Natural killer cell treated with Interleukin-12 subunit alpha and Interleukin-12 subunit beta and Interleukin-15 and Interleukin-18, amount 100 ng/mL, for 72 hours (primary cell): ENCODE measurements around the gene TEKTIP1. TPM values are rescaled to one million over a fixed set of nuclear protein-coding genes. Genes with fewer than 3 reads are reported as not detected.
"Not testable (repeated sequence)": the region's sequence is repeated elsewhere in the genome, so short reads cannot be mapped to it uniquely, and the experiment has no call there.

ENCODE experiments used
- ATAC-seq, 2 donors: fragments of 150-1000 bp; cut with Tn5 transposase in 1 of 2; sonication (Bioruptor Pico), chemical (Tn5 transposase) in 1 of 2; 2 replicates each; pipeline ENCODE4 v1.10.0; 2021
- DNase-seq: peaks from one replicate; pipeline ENCODE4 v3.0.0; 2022; ENCODE audit warnings: low spot score
- H3K27ac Mint-ChIP-seq, 2 donors: 1 replicate in 1 of 2; 2 replicates in 1 of 2; pipeline ENCODE4 v1.8.0; 2022; ENCODE audit warnings: mixed read lengths in 2 of 2, mild to moderate bottlenecking in 1 of 2, moderate library complexity in 1 of 2
- H3K27me3 Mint-ChIP-seq, 2 donors: 1 replicate in 1 of 2; 2 replicates in 1 of 2; pipeline ENCODE4 v1.8.0; 2022; ENCODE audit warnings: mixed read lengths in 2 of 2
- H3K36me3 Mint-ChIP-seq: one replicate; pipeline ENCODE4 v1.8.0; 2022; ENCODE audit warnings: mixed read lengths
- H3K4me1 Mint-ChIP-seq, 2 donors: 1 replicate in 1 of 2; 2 replicates in 1 of 2; pipeline ENCODE4 v1.8.0; 2022; ENCODE audit warnings: low read depth in 2 of 2, mixed read lengths in 2 of 2, mild to moderate bottlenecking in 1 of 2
- H3K4me3 Mint-ChIP-seq: one replicate; pipeline ENCODE4 v1.8.0; 2022; ENCODE audit warnings: mixed read lengths
- H3K9me3 Mint-ChIP-seq: 2 replicates; pipeline ENCODE4 v1.8.0; 2022; ENCODE audit warnings: mixed read lengths
- total RNA-seq, 2 donors: library from RNA; stranded (reverse); gene quantifications; one replicate each; pipeline ENCODE4 v1.2.3, GENCODE V29; 2022

Gene TEKTIP1
- total RNA-seq, 2 donors from 2014 or later, result 3.3 to 4.4 TPM

- ATAC-seq (no peak), DNase-seq (no peak)
- Mint-ChIP-seq H3K27ac (no peak overlapping the region), H3K4me3 (no peak overlapping the region), H3K9me3 (no peaks in the 10 kb centered on the region), H3K36me3 (no peaks in the 10 kb centered on the region), H3K4me1 (peaks cover 4 to 15% of the 10 kb centered on the region in 2 donors), H3K27me3 (no peaks in the 10 kb centered on the region)
Measured at GRCh38 chr19:3576696-3577443, 37.9 kb downstream of the TEKTIP1 start.

- Mint-ChIP-seq H3K27ac (no peak overlapping the region), H3K4me3 (no peak overlapping the region), H3K27me3 (no peaks in the 10 kb centered on the region), H3K4me1 (peaks cover 0 to 9% of the 10 kb centered on the region in 2 donors), H3K36me3 (no peaks in the 10 kb centered on the region), H3K9me3 (no peaks in the 10 kb centered on the region)
- no peak for DNase-seq
- ATAC-seq, result no peak
Measured at GRCh38 chr19:3577723-3578344, 38.9 kb downstream of the TEKTIP1 start.

GRCh38 chr19:3578390-3578789 is 39.4 kb downstream of the TEKTIP1 start:
- ATAC-seq, result no peak
- Mint-ChIP-seq H3K9me3 (no peaks in the 10 kb centered on the region), H3K36me3 (no peaks in the 10 kb centered on the region)

GRCh38 chr19:3580156-3580934 is 41.4 kb downstream of the TEKTIP1 start:
- Mint-ChIP-seq H3K27me3 (no peaks in the 10 kb centered on the region), H3K27ac (no peak overlapping the region), H3K4me3 (no peak overlapping the region), H3K36me3 (no peaks in the 10 kb centered on the region), H3K4me1 (peaks cover 0 to under 1% of the 10 kb centered on the region in 2 donors), H3K9me3 (no peaks in the 10 kb centered on the region)
- ATAC-seq (no peak), DNase-seq (no peak)

More at GRCh38 chr19:3578390-3578789, 39.4 kb downstream of the TEKTIP1 start:
- Mint-ChIP-seq H3K4me1 (peaks cover 0 to 9% of the 10 kb centered on the region in 2 donors), H3K4me3 (no peak overlapping the region), H3K27me3 (no peaks in the 10 kb centered on the region), H3K27ac (no peak overlapping the region)
- no peak for DNase-seq

GRCh38 chr19:3581792-3582191 is 42.8 kb downstream of the TEKTIP1 start:
- H3K27me3 Mint-ChIP-seq, DNase-seq, H3K36me3 Mint-ChIP-seq, H3K27ac Mint-ChIP-seq, ATAC-seq, H3K4me3 Mint-ChIP-seq, H3K9me3 Mint-ChIP-seq, H3K4me1 Mint-ChIP-seq: not testable (repeated sequence)

GRCh38 chr19:3584036-3584802 is 45.2 kb downstream of the TEKTIP1 start:
- H3K27me3 Mint-ChIP-seq, H3K9me3 Mint-ChIP-seq, H3K27ac Mint-ChIP-seq, H3K4me1 Mint-ChIP-seq, DNase-seq, H3K4me3 Mint-ChIP-seq, H3K36me3 Mint-ChIP-seq, ATAC-seq: not testable (repeated sequence)

GRCh38 chr19:3585301-3586126 is 46.5 kb downstream of the TEKTIP1 start, which contains the start of gene GIPC3:
GIPC3 (plus strand) TSS chr19:3585478; CDS start chr19:3585598, 120 bp downstream.
- no peak within 1 kb of the TSS for H3K27ac Mint-ChIP-seq
- H3K36me3 Mint-ChIP-seq, result no peaks in the 10 kb centered on the region
- no peaks in the 10 kb centered on the region for H3K9me3 Mint-ChIP-seq
- no peak for DNase-seq
- H3K27me3 Mint-ChIP-seq, result no peaks in the 10 kb centered on the region
- H3K4me1 Mint-ChIP-seq, result no peaks in the 10 kb centered on the region
- no peak within 1 kb of the TSS for H3K4me3 Mint-ChIP-seq
- peak in 1 of 2 donors; percentile 22 for ATAC-seq

GRCh38 chr19:3586127-3586626 is 47.2 kb downstream of the TEKTIP1 start:
- Mint-ChIP-seq H3K4me3 (no peak overlapping the region), H3K27me3 (no peaks in the 10 kb centered on the region), H3K9me3 (no peaks in the 10 kb centered on the region), H3K4me1 (no peaks in the 10 kb centered on the region), H3K36me3 (no peaks in the 10 kb centered on the region), H3K27ac (no peak overlapping the region)
- ATAC-seq (no peak), DNase-seq (no peak)

- Mint-ChIP-seq H3K4me3 (no peak overlapping the region), H3K9me3 (no peaks in the 10 kb centered on the region)
Measured at GRCh38 chr19:3586707-3587346, 47.9 kb downstream of the TEKTIP1 start.

GRCh38 chr19:3589439-3589838 is 50.5 kb downstream of the TEKTIP1 start:
- no peak overlapping the region for H3K4me3 Mint-ChIP-seq
- no peak for ATAC-seq
- no peaks in the 10 kb centered on the region for H3K36me3 Mint-ChIP-seq
- no peak for DNase-seq
- no peak overlapping the region for H3K27ac Mint-ChIP-seq
- no peaks in the 10 kb centered on the region for H3K4me1 Mint-ChIP-seq
- no peaks in the 10 kb centered on the region for H3K27me3 Mint-ChIP-seq
- no peaks in the 10 kb centered on the region for H3K9me3 Mint-ChIP-seq

More at GRCh38 chr19:3586707-3587346, 47.9 kb downstream of the TEKTIP1 start:
- H3K27ac Mint-ChIP-seq, result no peak overlapping the region
- H3K36me3 Mint-ChIP-seq, result no peaks in the 10 kb centered on the region
- no peak for DNase-seq
- no peak for ATAC-seq
- no peaks in the 10 kb centered on the region for H3K4me1 Mint-ChIP-seq
- H3K27me3 Mint-ChIP-seq, result no peaks in the 10 kb centered on the region

- H3K9me3 Mint-ChIP-seq, result no peaks in the 10 kb centered on the region
- H3K4me1 Mint-ChIP-seq, result no peaks in the 10 kb centered on the region
- no peaks in the 10 kb centered on the region for H3K27me3 Mint-ChIP-seq
- DNase-seq (no peak), ATAC-seq (no peak)
- H3K27ac Mint-ChIP-seq, result no peak overlapping the region
- H3K36me3 Mint-ChIP-seq, result no peaks in the 10 kb centered on the region
- no peak overlapping the region for H3K4me3 Mint-ChIP-seq
Measured at GRCh38 chr19:3589949-3590348, 51.0 kb downstream of the TEKTIP1 start.

- H3K4me3 Mint-ChIP-seq, result no peak overlapping the region
- no peaks in the 10 kb centered on the region for H3K9me3 Mint-ChIP-seq
- DNase-seq, result no peak
- H3K27me3 Mint-ChIP-seq, result no peaks in the 10 kb centered on the region
- H3K4me1 Mint-ChIP-seq, result no peaks in the 10 kb centered on the region
- ATAC-seq, result peak in 1 of 2 donors; percentile 11
- no peaks in the 10 kb centered on the region for H3K36me3 Mint-ChIP-seq
- H3K27ac Mint-ChIP-seq, result no peak overlapping the region
Measured at GRCh38 chr19:3590991-3591659, 52.2 kb downstream of the TEKTIP1 start.
